Lower leg skin (tissue), 4 donors: ENCODE results near the gene STEAP3. TPM values are rescaled to one million over a fixed set of nuclear protein-coding genes. Genes with fewer than 3 reads are reported as not detected.

Experiments
- DNase-seq, 2 donors: peaks; one replicate each; pipeline ENCODE4 v3.0.0-alpha.2; 2019; ENCODE audit warnings: low spot score in 2 of 2
- H3K4me3 ChIP-seq: fragments of 200-600 bp; sonication (generic); 2 replicates; pipeline ENCODE4 v1.5.1; 2017; ENCODE audit warnings: mild to moderate bottlenecking, low read depth; ENCODE audit not compliant: poor library complexity, severe bottlenecking
- POLR2A ChIP-seq, 2 donors: fragments of 450-650 bp; IDR thresholded peaks; one replicate each; pipeline ENCODE4 v1.6.1; 2016 to 2017; ENCODE audit warnings: antibody characterized with exemption in 2 of 2, mild to moderate bottlenecking in 1 of 2, moderate library complexity in 1 of 2
- WGBS, 2 donors: methylation state at CpG; one replicate each; pipeline ENCODE4 v1.1.5; 2018; 5-methylcytosine and 5-hydroxymethylcytosine counted together
- intact Hi-C: fragments of 100-400 bp; cut with DNase I; formaldehyde crosslinking; loops from one replicate; pipeline ENCODE4 v1.15.0; 2023; ENCODE audit warnings: low total_unique reads
- total RNA-seq, 4 donors: library from RNA; depleted of rRNA; stranded (reverse); fragments of >200 nt; gene quantifications; one replicate each; pipeline ENCODE4 v1.1.0, GENCODE V29; 2016
- TF ChIP-seq, protein P1 (sequence below), 3 donors: fragments of 450-650 bp; IDR thresholded peaks; one replicate each; pipeline ENCODE4 v1.5.1; 2016; ENCODE audit warnings: antibody characterized with exemption in 3 of 3, mild to moderate bottlenecking in 3 of 3, moderate library complexity in 2 of 3

Gene STEAP3
- total RNA-seq, 4 donors from 2014 or later: 16.7 to 25.1 (median 22.0) TPM

DNA sequence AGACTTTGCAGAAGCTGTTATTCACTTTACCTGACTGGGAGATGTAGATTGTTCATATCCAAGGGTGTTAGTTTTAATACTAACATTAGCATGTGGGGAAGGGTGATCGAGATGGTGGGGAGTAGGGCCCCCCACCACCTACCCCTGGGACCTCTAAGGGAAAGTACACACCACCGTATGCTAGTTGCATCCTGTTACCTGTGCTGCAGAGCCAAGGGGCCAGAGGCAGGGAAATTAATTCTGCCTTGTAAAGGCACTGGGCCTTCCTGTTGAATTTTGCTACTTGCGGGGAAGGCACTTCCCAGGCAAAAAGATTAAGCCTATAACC is 9.0 kb downstream of the STEAP3 start:
- WGBS, 2 donors: 88 to 89% methylated on average over 3 of the region's 3 CpGs
- no peak for DNase-seq
- TF ChIP-seq, protein P1, sequence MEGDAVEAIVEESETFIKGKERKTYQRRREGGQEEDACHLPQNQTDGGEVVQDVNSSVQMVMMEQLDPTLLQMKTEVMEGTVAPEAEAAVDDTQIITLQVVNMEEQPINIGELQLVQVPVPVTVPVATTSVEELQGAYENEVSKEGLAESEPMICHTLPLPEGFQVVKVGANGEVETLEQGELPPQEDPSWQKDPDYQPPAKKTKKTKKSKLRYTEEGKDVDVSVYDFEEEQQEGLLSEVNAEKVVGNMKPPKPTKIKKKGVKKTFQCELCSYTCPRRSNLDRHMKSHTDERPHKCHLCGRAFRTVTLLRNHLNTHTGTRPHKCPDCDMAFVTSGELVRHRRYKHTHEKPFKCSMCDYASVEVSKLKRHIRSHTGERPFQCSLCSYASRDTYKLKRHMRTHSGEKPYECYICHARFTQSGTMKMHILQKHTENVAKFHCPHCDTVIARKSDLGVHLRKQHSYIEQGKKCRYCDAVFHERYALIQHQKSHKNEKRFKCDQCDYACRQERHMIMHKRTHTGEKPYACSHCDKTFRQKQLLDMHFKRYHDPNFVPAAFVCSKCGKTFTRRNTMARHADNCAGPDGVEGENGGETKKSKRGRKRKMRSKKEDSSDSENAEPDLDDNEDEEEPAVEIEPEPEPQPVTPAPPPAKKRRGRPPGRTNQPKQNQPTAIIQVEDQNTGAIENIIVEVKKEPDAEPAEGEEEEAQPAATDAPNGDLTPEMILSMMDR (IDR thresholded peaks at IDR 0.05): no peak
- TF ChIP-seq POLR2A (IDR thresholded peaks at IDR 0.05): no peak
- no peak overlapping the region for H3K4me3 ChIP-seq
- intact Hi-C loops: no loop called here

DNA sequence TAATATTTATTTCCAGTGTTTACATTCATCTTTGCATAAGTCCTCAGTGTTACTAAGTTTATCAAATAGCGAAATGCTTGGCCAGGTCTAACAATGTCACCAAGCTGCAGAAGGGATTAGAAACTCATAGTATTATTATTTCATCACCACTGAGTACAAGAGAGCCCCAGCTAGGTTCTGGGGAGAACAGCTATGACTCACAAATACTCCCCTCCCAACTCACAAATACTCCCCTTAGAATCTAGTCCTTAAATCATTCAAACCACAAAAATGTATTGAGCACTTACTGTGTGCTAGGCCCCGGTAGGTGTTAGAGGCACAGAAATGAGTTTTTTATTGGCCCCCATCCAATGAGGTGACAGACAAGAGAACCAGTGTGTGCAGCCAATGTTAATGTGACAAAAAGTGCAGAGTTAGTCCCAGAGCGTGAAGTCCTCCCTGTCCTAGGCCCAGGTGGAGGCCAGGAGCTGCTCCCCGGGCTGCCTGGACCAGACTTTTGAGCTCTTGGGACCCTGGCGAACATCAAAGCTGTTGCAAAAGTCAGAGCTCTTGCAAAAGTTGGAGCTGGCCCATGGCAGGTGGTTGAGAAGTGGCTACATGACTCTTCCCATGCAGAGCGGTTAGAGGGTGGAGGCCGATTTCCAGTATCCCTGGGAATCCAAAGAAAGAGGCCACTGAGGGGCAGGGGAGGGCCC is 9.8 kb downstream of the STEAP3 start:
- no peak for DNase-seq
- intact Hi-C loops: no loop called here
- 88% methylated on average over 7 of the region's 7 CpGs for WGBS, 2 donors
- no peak for TF ChIP-seq POLR2A (IDR thresholded peaks at IDR 0.05)
- TF ChIP-seq, protein P1 (IDR thresholded peaks at IDR 0.05): no peak
- H3K4me3 ChIP-seq: no peak overlapping the region

DNA sequence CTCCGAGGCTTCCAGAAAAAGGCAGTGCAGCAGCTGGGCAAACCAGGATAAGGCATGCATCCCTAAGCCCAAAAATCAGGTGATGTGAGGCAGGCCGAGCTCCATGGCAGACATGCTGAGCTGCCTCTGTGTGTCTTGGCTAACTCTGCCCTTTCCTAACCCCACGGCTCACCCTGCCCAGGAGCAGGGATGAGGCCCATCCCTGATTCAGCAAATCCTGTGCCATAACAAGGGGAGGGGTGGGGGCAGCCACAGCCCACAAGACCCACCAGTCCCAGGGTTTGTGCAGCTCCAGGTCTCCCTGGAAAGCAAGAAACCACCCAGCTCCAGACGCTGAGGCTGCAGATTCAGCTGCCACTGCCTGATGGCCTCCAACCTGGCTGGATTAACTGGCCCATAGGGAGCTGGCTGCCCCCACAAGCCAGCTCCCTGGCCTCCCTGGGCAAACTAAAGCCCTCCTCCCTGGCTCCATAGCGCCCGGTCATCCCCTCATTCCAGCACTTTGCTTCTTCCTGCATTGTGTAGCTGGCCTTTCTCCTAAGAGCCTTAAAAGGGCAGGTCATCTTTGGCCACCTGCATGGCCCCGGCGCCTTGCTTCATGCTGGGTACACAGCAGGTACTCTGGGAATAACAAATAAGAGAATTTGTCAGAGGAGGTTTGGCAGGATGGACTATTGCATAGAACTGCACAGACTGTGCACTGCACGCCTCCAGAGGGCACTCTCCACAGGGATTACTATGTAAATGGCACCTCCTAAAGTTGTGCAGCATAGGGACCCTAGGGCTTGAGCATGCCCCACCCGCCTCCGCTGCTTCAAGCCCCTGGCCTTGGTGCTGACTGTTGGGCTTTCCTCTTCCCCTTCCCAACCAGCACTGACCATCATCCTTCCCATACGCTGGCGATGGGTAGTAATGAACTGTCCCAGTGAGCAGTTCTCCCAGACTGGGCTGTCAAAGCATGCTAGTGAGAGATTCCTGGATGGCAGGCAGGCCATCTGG is 10.7 kb downstream of the STEAP3 start:
- no peak for DNase-seq
- 82% methylated on average over 12 of the region's 13 CpGs for WGBS, 2 donors
- H3K4me3 ChIP-seq: no peak overlapping the region
- intact Hi-C loops: no loop called here
- no peak for TF ChIP-seq POLR2A (IDR thresholded peaks at IDR 0.05)
- TF ChIP-seq, protein P1 (IDR thresholded peaks at IDR 0.05): no peak

DNA sequence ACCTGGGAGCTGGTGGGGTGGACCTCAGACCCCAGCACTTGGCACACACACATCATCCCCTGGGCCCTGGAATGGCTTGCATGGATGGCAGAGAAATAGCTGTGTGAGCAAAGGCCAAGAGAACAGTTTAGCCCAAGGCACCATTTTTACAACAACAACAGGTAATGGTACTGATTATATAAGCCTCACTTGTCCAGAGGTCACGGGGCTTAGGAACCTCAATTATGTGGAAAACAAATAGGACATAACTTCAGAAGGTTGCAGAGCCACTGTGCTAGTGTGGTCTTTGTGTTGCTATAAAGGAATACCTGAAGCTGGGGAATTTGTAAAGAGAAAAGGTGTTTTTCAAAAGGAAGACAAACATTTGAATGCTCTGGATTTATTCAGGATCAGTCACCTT is 13.2 kb downstream of the STEAP3 start:
- no peak for DNase-seq
- no peak overlapping the region for H3K4me3 ChIP-seq
- TF ChIP-seq POLR2A (IDR thresholded peaks at IDR 0.05): no peak
- TF ChIP-seq, protein P1 (IDR thresholded peaks at IDR 0.05): no peak
- WGBS, 2 donors: 65 to 78% methylated on average over 1 of the region's 1 CpG
- intact Hi-C loops: no loop called here

DNA sequence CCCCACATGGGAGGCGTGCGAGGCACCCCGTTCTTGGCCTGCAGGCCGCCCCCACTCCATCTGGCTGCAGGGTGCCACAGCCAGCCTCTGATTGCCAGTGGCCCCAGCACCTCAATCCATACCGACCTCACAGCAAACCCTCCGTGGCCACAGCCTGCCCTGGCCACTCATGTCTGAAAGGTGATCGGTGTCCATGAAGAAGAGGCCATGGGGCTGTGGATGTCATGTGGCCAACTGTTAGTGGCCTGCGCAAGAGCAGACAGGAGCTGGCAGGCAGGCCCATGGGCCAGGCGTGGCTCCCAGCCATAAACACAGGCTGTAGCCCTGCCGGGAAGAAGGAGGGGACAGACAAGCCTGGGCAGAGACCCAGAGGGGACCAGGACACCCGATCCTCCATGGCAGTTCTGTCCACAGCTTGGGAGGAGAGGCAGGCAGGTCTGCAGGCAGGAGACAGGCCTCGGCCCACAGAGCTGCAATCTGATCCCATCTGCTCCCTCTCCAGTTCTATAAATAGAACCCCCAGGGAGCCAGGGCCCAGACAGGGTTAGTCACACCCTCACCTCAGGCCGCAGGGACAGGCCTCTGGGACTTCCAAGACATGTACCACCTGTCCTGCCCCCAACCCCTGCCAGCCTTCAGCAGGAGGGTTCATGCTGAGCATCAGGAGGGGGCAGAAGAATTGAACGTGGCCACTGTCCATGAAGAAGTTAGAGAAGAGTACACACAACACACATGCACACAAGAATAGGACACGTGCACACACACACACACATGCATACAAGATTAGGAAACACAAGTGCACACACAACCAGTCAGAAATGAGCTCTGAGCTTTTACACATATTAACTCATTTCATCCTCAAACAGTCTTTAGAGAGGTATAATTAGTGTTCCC is 16.9 kb downstream of the STEAP3 start:
- intact Hi-C loops: no loop called here
- H3K4me3 ChIP-seq: no peak overlapping the region
- no peak for TF ChIP-seq POLR2A (IDR thresholded peaks at IDR 0.05)
- TF ChIP-seq, protein P1 (IDR thresholded peaks at IDR 0.05): no peak
- 72 to 74% methylated on average over 12 of the region's 15 CpGs for WGBS, 2 donors
- DNase-seq: no peak
